ENCODE results near the gene IGSF22. TPM values are rescaled to one million over a fixed set of nuclear protein-coding genes. Genes with fewer than 3 reads are reported as not detected.

The IGSF22 gene
- total and polyA plus RNA-seq, 2 donors: 0.38 to 0.57 TPM

GRCh38 chr11:18700872-18701271 lies 25.1 kb downstream of the IGSF22 start:
- WGBS: 97% methylated on average over 7 of the region's 7 CpGs
- Histone ChIP-seq H3K9me3 (ENCODE audit: control insufficient read depth in 2 of 2, insufficient read depth in 1 of 2, low read length in 1 of 2) (no peaks in the 10 kb centered on the region), H3K36me3 (ENCODE audit: control insufficient read depth in 2 of 2, insufficient read depth in 2 of 2, low read length in 1 of 2) (peaks cover 0 to 7% of the 10 kb centered on the region in 2 donors), H3K4me3 (ENCODE audit: low read length in 2 of 2) (no peak overlapping the region), H3K4me1 (ENCODE audit: control insufficient read depth in 2 of 2, insufficient read depth in 2 of 2, low read length in 2 of 2) (peaks cover 11 to 21% of the 10 kb centered on the region in 2 donors), H3K27ac (ENCODE audit: low read depth in 1 of 2, low read length in 1 of 2) (no peak overlapping the region), H3K27me3 (ENCODE audit: control insufficient read depth in 2 of 2, insufficient read depth in 1 of 2, low read length in 1 of 2) (peaks cover 2 to 26% of the 10 kb centered on the region in 2 donors)
- no peak for DNase-seq (ENCODE audit: low read depth in 6 of 9, low spot score in 9 of 9)

- H3K27ac ChIP-seq (ENCODE audit: low read depth in 1 of 2, low read length in 1 of 2): no peak overlapping the region
- H3K9me3 ChIP-seq (ENCODE audit: control insufficient read depth in 2 of 2, insufficient read depth in 1 of 2, low read length in 1 of 2): no peaks in the 10 kb centered on the region
- no peak overlapping the region for H3K4me3 ChIP-seq (ENCODE audit: low read length in 2 of 2)
- 3% methylated on average over 1 of the region's 1 CpG for WGBS
- no peak for DNase-seq (ENCODE audit: low read depth in 6 of 9, low spot score in 9 of 9)
- peaks cover 9 to 17% of the 10 kb centered on the region in 2 donors for H3K4me1 ChIP-seq (ENCODE audit: control insufficient read depth in 2 of 2, insufficient read depth in 2 of 2, low read length in 2 of 2)
- H3K27me3 ChIP-seq (ENCODE audit: control insufficient read depth in 2 of 2, insufficient read depth in 1 of 2, low read length in 1 of 2): peaks cover 0 to 21% of the 10 kb centered on the region in 2 donors
- peaks cover 0 to 7% of the 10 kb centered on the region in 2 donors for H3K36me3 ChIP-seq (ENCODE audit: control insufficient read depth in 2 of 2, insufficient read depth in 2 of 2, low read length in 1 of 2)
Observed at GRCh38 chr11:18700375-18700774, 25.6 kb downstream of the IGSF22 start.

- no peak overlapping the region for H3K27ac ChIP-seq (ENCODE audit: low read depth in 1 of 2, low read length in 1 of 2)
Observed at GRCh38 chr11:18699848-18700261, 26.1 kb downstream of the IGSF22 start.

GRCh38 chr11:18699269-18699596 lies 26.8 kb downstream of the IGSF22 start:
- no peak overlapping the region for H3K27ac ChIP-seq (ENCODE audit: low read depth in 1 of 2, low read length in 1 of 2)
- H3K27me3 ChIP-seq (ENCODE audit: control insufficient read depth in 2 of 2, insufficient read depth in 1 of 2, low read length in 1 of 2): peaks cover 0 to 12% of the 10 kb centered on the region in 2 donors

More at GRCh38 chr11:18699848-18700261, 26.1 kb downstream of the IGSF22 start:
- Histone ChIP-seq H3K36me3 (ENCODE audit: control insufficient read depth in 2 of 2, insufficient read depth in 2 of 2, low read length in 1 of 2) (peaks cover 0 to 7% of the 10 kb centered on the region in 2 donors), H3K4me1 (ENCODE audit: control insufficient read depth in 2 of 2, insufficient read depth in 2 of 2, low read length in 2 of 2) (peaks cover 9 to 17% of the 10 kb centered on the region in 2 donors), H3K9me3 (ENCODE audit: control insufficient read depth in 2 of 2, insufficient read depth in 1 of 2, low read length in 1 of 2) (no peaks in the 10 kb centered on the region), H3K27me3 (ENCODE audit: control insufficient read depth in 2 of 2, insufficient read depth in 1 of 2, low read length in 1 of 2) (peaks cover 0 to 16% of the 10 kb centered on the region in 2 donors), H3K4me3 (ENCODE audit: low read length in 2 of 2) (no peak overlapping the region)
- WGBS: 80% methylated on average over 3 of the region's 3 CpGs
- DNase-seq (ENCODE audit: low read depth in 6 of 9, low spot score in 9 of 9): no peak

GRCh38 chr11:18698341-18699268 lies 27.4 kb downstream of the IGSF22 start, which contains the start of gene TMEM86A:
TSS of gene TMEM86A (plus strand) at chr11:18698779. CDS start at chr11:18698887, 108 bp downstream.
- WGBS: under 1% methylated on average over 98 of the region's 98 CpGs
- H3K4me3 ChIP-seq (ENCODE audit: low read length in 2 of 2): peak within 1 kb of the TSS; percentile 53 to 85
- peak within 1 kb of the TSS; percentile 57 to 85 for H3K27ac ChIP-seq (ENCODE audit: low read depth in 1 of 2, low read length in 1 of 2)
- H3K4me1 ChIP-seq (ENCODE audit: control insufficient read depth in 2 of 2, insufficient read depth in 2 of 2, low read length in 2 of 2): peaks cover 9 to 17% of the 10 kb centered on the region in 2 donors
- H3K36me3 ChIP-seq (ENCODE audit: control insufficient read depth in 2 of 2, insufficient read depth in 2 of 2, low read length in 1 of 2): peaks cover 0 to 7% of the 10 kb centered on the region in 2 donors
- H3K27me3 ChIP-seq (ENCODE audit: control insufficient read depth in 2 of 2, insufficient read depth in 1 of 2, low read length in 1 of 2): peaks cover 0 to 9% of the 10 kb centered on the region in 2 donors
- H3K9me3 ChIP-seq (ENCODE audit: control insufficient read depth in 2 of 2, insufficient read depth in 1 of 2, low read length in 1 of 2): no peaks in the 10 kb centered on the region
- DNase-seq (ENCODE audit: low read depth in 6 of 9, low spot score in 9 of 9): peak; percentile 44 to 88 (median 77)

More at GRCh38 chr11:18699269-18699596, 26.8 kb downstream of the IGSF22 start:
- Histone ChIP-seq H3K4me3 (ENCODE audit: low read length in 2 of 2) (peak overlapping the region; percentile 53 to 85), H3K9me3 (ENCODE audit: control insufficient read depth in 2 of 2, insufficient read depth in 1 of 2, low read length in 1 of 2) (no peaks in the 10 kb centered on the region), H3K4me1 (ENCODE audit: control insufficient read depth in 2 of 2, insufficient read depth in 2 of 2, low read length in 2 of 2) (peaks cover 9 to 17% of the 10 kb centered on the region in 2 donors), H3K36me3 (ENCODE audit: control insufficient read depth in 2 of 2, insufficient read depth in 2 of 2, low read length in 1 of 2) (peaks cover 0 to 7% of the 10 kb centered on the region in 2 donors)
- 26% methylated on average over 9 of the region's 9 CpGs for WGBS
- no peak for DNase-seq (ENCODE audit: low read depth in 6 of 9, low spot score in 9 of 9)

GRCh38 chr11:18697576-18697975 lies 28.4 kb downstream of the IGSF22 start:
- Histone ChIP-seq H3K4me3 (ENCODE audit: low read length in 2 of 2) (no peak overlapping the region), H3K9me3 (ENCODE audit: control insufficient read depth in 2 of 2, insufficient read depth in 1 of 2, low read length in 1 of 2) (no peaks in the 10 kb centered on the region), H3K27me3 (ENCODE audit: control insufficient read depth in 2 of 2, insufficient read depth in 1 of 2, low read length in 1 of 2) (peaks cover 0 to 5% of the 10 kb centered on the region in 2 donors), H3K36me3 (ENCODE audit: control insufficient read depth in 2 of 2, insufficient read depth in 2 of 2, low read length in 1 of 2) (peaks cover 0 to 4% of the 10 kb centered on the region in 2 donors), H3K27ac (ENCODE audit: low read depth in 1 of 2, low read length in 1 of 2) (no peak overlapping the region), H3K4me1 (ENCODE audit: control insufficient read depth in 2 of 2, insufficient read depth in 2 of 2, low read length in 2 of 2) (peaks cover 9 to 17% of the 10 kb centered on the region in 2 donors)
- 97% methylated on average over 4 of the region's 4 CpGs for WGBS
- no peak for DNase-seq (ENCODE audit: low read depth in 6 of 9, low spot score in 9 of 9)

- Histone ChIP-seq H3K27me3 (ENCODE audit: control insufficient read depth in 2 of 2, insufficient read depth in 1 of 2, low read length in 1 of 2) (peaks cover 0 to 5% of the 10 kb centered on the region in 2 donors), H3K36me3 (ENCODE audit: control insufficient read depth in 2 of 2, insufficient read depth in 2 of 2, low read length in 1 of 2) (peaks cover 0 to 3% of the 10 kb centered on the region in 2 donors), H3K27ac (ENCODE audit: low read depth in 1 of 2, low read length in 1 of 2) (no peak overlapping the region), H3K4me1 (ENCODE audit: control insufficient read depth in 2 of 2, insufficient read depth in 2 of 2, low read length in 2 of 2) (peaks cover 9 to 17% of the 10 kb centered on the region in 2 donors), H3K4me3 (ENCODE audit: low read length in 2 of 2) (no peak overlapping the region), H3K9me3 (ENCODE audit: control insufficient read depth in 2 of 2, insufficient read depth in 1 of 2, low read length in 1 of 2) (no peaks in the 10 kb centered on the region)
- DNase-seq (ENCODE audit: low read depth in 6 of 9, low spot score in 9 of 9): no peak
- 94% methylated on average over 2 of the region's 2 CpGs for WGBS
Observed at GRCh38 chr11:18696638-18697225, 29.3 kb downstream of the IGSF22 start.

- Histone ChIP-seq H3K4me1 (ENCODE audit: control insufficient read depth in 2 of 2, insufficient read depth in 2 of 2, low read length in 2 of 2) (peaks cover under 1 to 1% of the 10 kb centered on the region in 2 donors), H3K36me3 (ENCODE audit: control insufficient read depth in 2 of 2, insufficient read depth in 2 of 2, low read length in 1 of 2) (no peaks in the 10 kb centered on the region), H3K27ac (ENCODE audit: low read depth in 1 of 2, low read length in 1 of 2) (no peak overlapping the region), H3K27me3 (ENCODE audit: control insufficient read depth in 2 of 2, insufficient read depth in 1 of 2, low read length in 1 of 2) (peaks cover 0 to 3% of the 10 kb centered on the region in 2 donors), H3K4me3 (ENCODE audit: low read length in 2 of 2) (no peak overlapping the region), H3K9me3 (ENCODE audit: control insufficient read depth in 2 of 2, insufficient read depth in 1 of 2, low read length in 1 of 2) (no peaks in the 10 kb centered on the region)
- no peak for DNase-seq (ENCODE audit: low read depth in 6 of 9, low spot score in 9 of 9)
- WGBS: 75% methylated on average over 9 of the region's 9 CpGs
Observed at GRCh38 chr11:18692941-18693760, 32.8 kb downstream of the IGSF22 start.

Data from thymus (tissue), 11 donors.